HepG2 (cell line): ENCODE measurements around the gene IGF2BP1. TPM values are rescaled to one million over a fixed set of nuclear protein-coding genes. Genes with fewer than 3 reads are reported as not detected.

Experiments used
- CEBPB ChIP-seq: IDR thresholded peaks from 2 replicates; pipeline ENCODE4 v1.6.1; 2011; ENCODE audit warnings: low read depth, low read length, improper control_type of control experiment, borderline replicate concordance
- CSRNP1 ChIP-seq: sonication (generic); formaldehyde crosslinking; IDR thresholded peaks from 2 replicates; pipeline ENCODE4 v1.8.1; 2023; ENCODE audit warnings: mild to moderate bottlenecking, missing genetic modification reagents
- FLYWCH1 ChIP-seq: sonication (generic); formaldehyde crosslinking; IDR thresholded peaks from 2 replicates; pipeline ENCODE4 v1.8.1; 2023; ENCODE audit warnings: mild to moderate bottlenecking, missing genetic modification reagents
- HOXA9 ChIP-seq: sonication (generic); formaldehyde crosslinking; IDR thresholded peaks from 2 replicates; pipeline ENCODE4 v1.8.1; 2022; ENCODE audit warnings: missing genetic modification reagents, mild to moderate bottlenecking, moderate library complexity, borderline replicate concordance
- KDM2A ChIP-seq: sonication (generic); formaldehyde crosslinking; IDR thresholded peaks from 2 replicates; pipeline ENCODE4 v1.4.0; 2020; ENCODE audit warnings: low read depth, missing genetic modification reagents, borderline replicate concordance
- MAX ChIP-seq: IDR thresholded peaks from 2 replicates; pipeline ENCODE4 v1.6.1; 2012; ENCODE audit warnings: inconsistent platforms
- MTA3 ChIP-seq: sonication (generic); formaldehyde crosslinking; IDR thresholded peaks from 2 replicates; pipeline ENCODE4 v1.4.0; 2020; ENCODE audit warnings: missing genetic modification reagents
- NFKB2 ChIP-seq: sonication (generic); formaldehyde crosslinking; IDR thresholded peaks from 2 replicates; pipeline ENCODE4 v1.4.0; 2020; ENCODE audit warnings: missing genetic modification reagents, borderline replicate concordance
- PHF5A ChIP-seq: IDR thresholded peaks from one replicate; pipeline ENCODE4 v1.6.1; 2018; ENCODE audit warnings: low read depth, missing genetic modification reagents; ENCODE audit not compliant: unreplicated experiment
- RBM22 ChIP-seq: fragments of 200-400 bp; formaldehyde crosslinking; optimal IDR thresholded peaks from 2 replicates; pipeline ENCODE3; 2017; ENCODE audit warnings: mild to moderate bottlenecking, low read length, moderate library complexity
- RFX5 ChIP-seq: IDR thresholded peaks from 2 replicates; pipeline ENCODE4 v1.6.1; 2011; ENCODE audit warnings: low read depth, low read length, improper control_type of control experiment
- TARDBP ChIP-seq: sonication (generic); formaldehyde crosslinking; IDR thresholded peaks from 2 replicates; pipeline ENCODE4 v1.8.0; 2022; ENCODE audit warnings: mild to moderate bottlenecking, missing genetic modification reagents
- ZKSCAN5 ChIP-seq: sonication (generic); formaldehyde crosslinking; IDR thresholded peaks from 2 replicates; pipeline ENCODE4 v1.5.1; 2020; ENCODE audit warnings: mild to moderate bottlenecking, missing genetic modification reagents
- ZNF335 ChIP-seq: sonication (generic); formaldehyde crosslinking; IDR thresholded peaks from 2 replicates; pipeline ENCODE4 v1.4.0; 2020; ENCODE audit warnings: missing genetic modification reagents
- ZNF724P ChIP-seq: sonication (generic); formaldehyde crosslinking; IDR thresholded peaks from 2 replicates; pipeline ENCODE4 v1.8.0; 2022; ENCODE audit warnings: missing genetic modification reagents, borderline replicate concordance
- ZNF780A ChIP-seq: sonication (generic); formaldehyde crosslinking; IDR thresholded peaks from 2 replicates; pipeline ENCODE4 v1.8.0; 2022; ENCODE audit warnings: mild to moderate bottlenecking, missing genetic modification reagents, moderate library complexity
- ZSCAN12 ChIP-seq: sonication (generic); formaldehyde crosslinking; IDR thresholded peaks from 2 replicates; pipeline ENCODE4 v1.9.0; 2021; ENCODE audit warnings: mild to moderate bottlenecking, missing genetic modification reagents
- ZSCAN25 ChIP-seq: sonication (generic); formaldehyde crosslinking; IDR thresholded peaks from 2 replicates; pipeline ENCODE4 v1.8.0; 2022; ENCODE audit warnings: mild to moderate bottlenecking, missing genetic modification reagents
- polyA plus RNA-seq, 8 experiments: library from polyadenylated mRNA; depleted of rRNA in 3 of 8; stranded (reverse) in 7 of 8; unstranded in 1 of 8; fragments of >200 nt; fragmentation: Illumina TruSeq in 4 of 8; extraction: Trizol in 4 of 8; gene quantifications; 2 replicates each; pipeline versions ENCODE4 v1.2.1 to v1.2.3, GENCODE V29; 2011 to 2016; ENCODE audit warnings: low read depth in 4 of 8, missing spikeins in 1 of 8, mixed read lengths in 1 of 8; ENCODE audit not compliant: insufficient read depth in 1 of 8
- total RNA-seq, 5 experiments: library from RNA; depleted of rRNA; stranded (reverse); fragments of >200 nt; fragmentation: Illumina TruSeq; extraction: Trizol; gene quantifications; 2 replicates each; pipeline ENCODE4 v1.2.3, GENCODE V29; 2016; ENCODE audit warnings: low read depth in 1 of 5
- TF ChIP-seq, protein P1 (sequence below): sonication (generic); formaldehyde crosslinking; IDR thresholded peaks from 2 replicates; pipeline ENCODE4 v1.5.1; 2020; ENCODE audit warnings: missing genetic modification reagents, mild to moderate bottlenecking, borderline replicate concordance
- TF ChIP-seq, protein P2 (sequence below): sonication (generic); formaldehyde crosslinking; IDR thresholded peaks from 2 replicates; pipeline ENCODE4 v1.4.0; 2020; ENCODE audit warnings: mild to moderate bottlenecking, missing genetic modification reagents
- TF ChIP-seq, protein P3 (sequence below): sonication (generic); formaldehyde crosslinking; IDR thresholded peaks from 2 replicates; pipeline ENCODE4 v1.4.0; 2020; ENCODE audit warnings: missing genetic modification reagents

Gene IGF2BP1
- total and polyA plus RNA-seq, 2 of the 13 experiments (the other 11 are each of a cell fraction or from before 2014, with no cell fraction given), result 29.7 to 75.1 TPM

DNA sequence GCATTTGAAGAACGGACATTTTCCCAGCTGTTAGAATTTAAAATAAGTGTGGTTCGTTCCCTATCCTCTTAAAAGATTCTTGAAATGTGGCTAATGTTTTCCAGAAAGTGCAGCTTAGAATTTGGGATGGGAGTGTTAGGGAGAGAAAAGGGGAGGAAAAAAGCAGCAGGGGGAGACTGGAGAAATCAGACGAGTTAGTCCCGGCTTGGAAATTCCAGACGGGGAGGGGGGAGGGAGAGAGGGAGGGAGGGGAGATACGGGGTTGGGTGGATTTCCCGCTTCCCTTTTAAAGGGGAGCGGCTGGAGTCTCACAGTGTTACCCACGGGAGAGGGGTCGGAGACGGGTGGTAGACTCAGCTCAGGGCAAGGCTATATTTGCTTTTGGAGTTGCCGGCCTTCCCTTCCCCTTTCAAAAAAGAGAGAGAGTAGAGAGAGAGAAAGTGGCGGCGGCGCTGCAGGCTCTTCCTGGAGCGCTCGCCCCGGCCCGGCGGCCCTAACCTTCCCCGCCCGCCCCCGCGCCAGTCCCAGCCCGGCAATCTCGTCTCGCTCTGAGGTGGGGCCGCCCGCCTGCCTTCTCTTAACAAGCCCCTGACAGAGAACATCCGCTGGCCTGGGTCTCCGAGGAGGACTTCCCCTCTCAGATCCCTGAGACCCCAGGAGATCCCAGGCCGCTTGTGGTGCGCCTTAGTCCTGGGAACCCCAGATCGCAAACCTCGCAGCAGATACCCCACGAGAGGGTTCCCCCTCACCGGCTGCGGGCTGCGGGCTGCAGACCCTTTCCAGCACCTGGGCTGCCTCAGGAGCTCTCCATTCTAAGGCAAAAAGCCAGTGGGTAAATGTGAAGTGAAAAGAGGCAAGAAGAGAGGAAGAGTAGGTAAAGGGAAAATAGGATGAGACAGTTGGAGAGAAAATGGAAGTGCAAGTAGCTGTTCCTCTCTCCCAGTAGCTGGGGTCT, 6.6 kb downstream of the IGF2BP1 start (continued):
- TF ChIP-seq, protein P1, sequence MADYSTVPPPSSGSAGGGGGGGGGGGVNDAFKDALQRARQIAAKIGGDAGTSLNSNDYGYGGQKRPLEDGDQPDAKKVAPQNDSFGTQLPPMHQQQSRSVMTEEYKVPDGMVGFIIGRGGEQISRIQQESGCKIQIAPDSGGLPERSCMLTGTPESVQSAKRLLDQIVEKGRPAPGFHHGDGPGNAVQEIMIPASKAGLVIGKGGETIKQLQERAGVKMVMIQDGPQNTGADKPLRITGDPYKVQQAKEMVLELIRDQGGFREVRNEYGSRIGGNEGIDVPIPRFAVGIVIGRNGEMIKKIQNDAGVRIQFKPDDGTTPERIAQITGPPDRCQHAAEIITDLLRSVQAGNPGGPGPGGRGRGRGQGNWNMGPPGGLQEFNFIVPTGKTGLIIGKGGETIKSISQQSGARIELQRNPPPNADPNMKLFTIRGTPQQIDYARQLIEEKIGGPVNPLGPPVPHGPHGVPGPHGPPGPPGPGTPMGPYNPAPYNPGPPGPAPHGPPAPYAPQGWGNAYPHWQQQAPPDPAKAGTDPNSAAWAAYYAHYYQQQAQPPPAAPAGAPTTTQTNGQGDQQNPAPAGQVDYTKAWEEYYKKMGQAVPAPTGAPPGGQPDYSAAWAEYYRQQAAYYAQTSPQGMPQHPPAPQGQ, result no peak
- TF ChIP-seq PHF5A (CRISPR knock-in tag) (no peak), ZSCAN25 (0 out of 2 replicates have a peak, but pooled peaks have one; percentile 30), MAX (peak; percentile 26; the same call in 1 of the 2 replicates), KDM2A (CRISPR knock-in tag) (0 out of 2 replicates have a peak, but pooled peaks have one; percentile 19), ZNF780A (no peak), ZKSCAN5 (CRISPR knock-in tag) (no peak), NFKB2 (CRISPR knock-in tag) (no peak; the same call in 1 of the 2 replicates), ZNF335 (no peak), ZNF724P (CRISPR knock-in tag) (no peak), CSRNP1 (no peak), CEBPB (no peak), TARDBP (no peak), RBM22 (no peak), RFX5 (no peak), ZSCAN12 (CRISPR knock-in tag) (no peak), MTA3 (CRISPR knock-in tag) (0 out of 2 replicates have a peak, but pooled peaks have one; percentile 14), FLYWCH1 (CRISPR knock-in tag) (no peak), HOXA9 (no peak)
- TF ChIP-seq, protein P2, sequence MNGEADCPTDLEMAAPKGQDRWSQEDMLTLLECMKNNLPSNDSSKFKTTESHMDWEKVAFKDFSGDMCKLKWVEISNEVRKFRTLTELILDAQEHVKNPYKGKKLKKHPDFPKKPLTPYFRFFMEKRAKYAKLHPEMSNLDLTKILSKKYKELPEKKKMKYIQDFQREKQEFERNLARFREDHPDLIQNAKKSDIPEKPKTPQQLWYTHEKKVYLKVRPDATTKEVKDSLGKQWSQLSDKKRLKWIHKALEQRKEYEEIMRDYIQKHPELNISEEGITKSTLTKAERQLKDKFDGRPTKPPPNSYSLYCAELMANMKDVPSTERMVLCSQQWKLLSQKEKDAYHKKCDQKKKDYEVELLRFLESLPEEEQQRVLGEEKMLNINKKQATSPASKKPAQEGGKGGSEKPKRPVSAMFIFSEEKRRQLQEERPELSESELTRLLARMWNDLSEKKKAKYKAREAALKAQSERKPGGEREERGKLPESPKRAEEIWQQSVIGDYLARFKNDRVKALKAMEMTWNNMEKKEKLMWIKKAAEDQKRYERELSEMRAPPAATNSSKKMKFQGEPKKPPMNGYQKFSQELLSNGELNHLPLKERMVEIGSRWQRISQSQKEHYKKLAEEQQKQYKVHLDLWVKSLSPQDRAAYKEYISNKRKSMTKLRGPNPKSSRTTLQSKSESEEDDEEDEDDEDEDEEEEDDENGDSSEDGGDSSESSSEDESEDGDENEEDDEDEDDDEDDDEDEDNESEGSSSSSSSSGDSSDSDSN (CRISPR knock-in tag), result peak; percentile 55; the same call in 1 of the 2 replicates
- TF ChIP-seq, protein P3, sequence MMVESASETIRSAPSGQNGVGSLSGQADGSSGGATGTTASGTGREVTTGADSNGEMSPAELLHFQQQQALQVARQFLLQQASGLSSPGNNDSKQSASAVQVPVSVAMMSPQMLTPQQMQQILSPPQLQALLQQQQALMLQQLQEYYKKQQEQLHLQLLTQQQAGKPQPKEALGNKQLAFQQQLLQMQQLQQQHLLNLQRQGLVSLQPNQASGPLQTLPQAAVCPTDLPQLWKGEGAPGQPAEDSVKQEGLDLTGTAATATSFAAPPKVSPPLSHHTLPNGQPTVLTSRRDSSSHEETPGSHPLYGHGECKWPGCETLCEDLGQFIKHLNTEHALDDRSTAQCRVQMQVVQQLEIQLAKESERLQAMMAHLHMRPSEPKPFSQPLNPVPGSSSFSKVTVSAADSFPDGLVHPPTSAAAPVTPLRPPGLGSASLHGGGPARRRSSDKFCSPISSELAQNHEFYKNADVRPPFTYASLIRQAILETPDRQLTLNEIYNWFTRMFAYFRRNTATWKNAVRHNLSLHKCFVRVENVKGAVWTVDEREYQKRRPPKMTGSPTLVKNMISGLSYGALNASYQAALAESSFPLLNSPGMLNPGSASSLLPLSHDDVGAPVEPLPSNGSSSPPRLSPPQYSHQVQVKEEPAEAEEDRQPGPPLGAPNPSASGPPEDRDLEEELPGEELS, result peak; percentile 28; the same call in 1 of the 2 replicates
